Panc1 (cell line): ENCODE measurements around the gene EXTL1. TPM values are rescaled to one million over a fixed set of nuclear protein-coding genes. Genes with fewer than 3 reads are reported as not detected.

Experiments used
- ATAC-seq: fragments of 200-7000 bp; cut with Tn5 transposase; 2 replicates; pipeline ENCODE4 v1.9.1; 2020; ENCODE audit warnings: mild to moderate bottlenecking, moderate library complexity
- BruUV-seq: library from RNA; stranded (reverse); fragments of 400-500 nt; replicated peaks from 2 replicates; lab custom pipeline; 2021; lab: Mats Ljungman, UMichigan
- CTCF ChIA-PET: fragments of 300-600 bp; sonication (Branson Sonifier 250); formaldehyde crosslinking; loops from one replicate; lab custom pipeline; 2022; ENCODE audit warnings: antibody characterized with exemption; lab: Charles Lee
- POLR2A ChIA-PET: fragments of 300-600 bp; sonication (Branson Sonifier 250); formaldehyde crosslinking; loops from one replicate; lab custom pipeline; 2022; ENCODE audit warnings: antibody characterized with exemption; lab: Charles Lee
- DNase-seq: peaks from one replicate; pipeline ENCODE4 v3.0.0-alpha.2; 2010; ENCODE audit warnings: low read depth, low spot score
- H3K27ac ChIP-seq: 2 replicates; pipeline ENCODE4 v1.5.1; 2011; ENCODE audit warnings: mild to moderate bottlenecking, low read length, inconsistent platforms
- H3K27me3 ChIP-seq: fragments of 200-500 bp; sonication (Bioruptor generic); 2 replicates; pipeline ENCODE4 v1.6.0; 2014; ENCODE audit warnings: low read length, inconsistent platforms; ENCODE audit not compliant: control insufficient read depth, insufficient read depth
- H3K36me3 ChIP-seq: fragments of 200-500 bp; sonication (Bioruptor generic); 2 replicates; pipeline ENCODE4 v1.5.1; 2014; ENCODE audit warnings: inconsistent platforms, mild to moderate bottlenecking, low read length, moderate library complexity; ENCODE audit not compliant: control insufficient read depth, insufficient read depth
- H3K4me1 ChIP-seq: 2 replicates; pipeline ENCODE4 v1.5.1; 2011; ENCODE audit warnings: inconsistent platforms, mild to moderate bottlenecking, low read length, moderate library complexity; ENCODE audit not compliant: control insufficient read depth, insufficient read depth
- H3K4me3 ChIP-seq, 2 experiments: 2 replicates each; pipeline ENCODE4 v1.5.1; 2011 to 2012; ENCODE audit warnings: low read depth in 2 of 2, low read length in 2 of 2, mild to moderate bottlenecking in 2 of 2, inconsistent platforms in 1 of 2, moderate library complexity in 1 of 2
- H3K9me3 ChIP-seq: fragments of 200-500 bp; sonication (Bioruptor generic); 2 replicates; pipeline ENCODE4 v1.5.1; 2014; ENCODE audit warnings: low read depth, mild to moderate bottlenecking, inconsistent platforms, low read length, moderate library complexity; ENCODE audit not compliant: control insufficient read depth, insufficient read depth
- POLR2AphosphoS5 ChIP-seq: IDR thresholded peaks from 2 replicates; pipeline ENCODE4 v1.6.1; 2012; ENCODE audit warnings: mild to moderate bottlenecking, low read depth, low read length, moderate library complexity
- SIN3A ChIP-seq: IDR thresholded peaks from 2 replicates; pipeline ENCODE4 v1.6.1; 2012; ENCODE audit warnings: low read depth, mild to moderate bottlenecking, low read length, moderate library complexity, borderline replicate concordance; ENCODE audit not compliant: insufficient read depth
- TCF7L2 ChIP-seq: IDR thresholded peaks from 2 replicates; pipeline ENCODE4 v1.6.1; 2011; ENCODE audit warnings: mild to moderate bottlenecking, low read depth, low read length, inconsistent platforms
- in situ Hi-C: cut with HindIII; loops from 2 replicates; pipeline ENCODE4 v1.10.0; 2016; ENCODE audit warnings: low sequenced_read_pairs, low pct_unique_long_range_greater_than_20kb
- intact Hi-C: fragments of 100-400 bp; cut with micrococcal nuclease; formaldehyde crosslinking; loops from one replicate; pipeline ENCODE4 v1.10.0; 2022; ENCODE audit not compliant: unreplicated experiment
- total RNA-seq: library from RNA; stranded (reverse); gene quantifications from one replicate; pipeline ENCODE4 v1.2.1, GENCODE V29; 2021; ENCODE audit not compliant: unreplicated experiment
- TF ChIP-seq, protein P1 (sequence below), 2 experiments: IDR thresholded peaks; 2 replicates each; pipeline ENCODE4 v1.6.1; 2011 to 2012; ENCODE audit warnings: low read depth in 2 of 2, control low read depth in 1 of 2, low read length in 1 of 2, mild to moderate bottlenecking in 1 of 2, moderate library complexity in 1 of 2; ENCODE audit not compliant: insufficient read depth in 1 of 2
- TF ChIP-seq, protein P2 (sequence below): fragments of 450-650 bp; IDR thresholded peaks from 2 replicates; pipeline ENCODE4 v1.5.1; 2017; ENCODE audit warnings: mild to moderate bottlenecking

Gene EXTL1
- total RNA-seq, 1 experiment from 2014 or later: 0.10 TPM

DNA sequence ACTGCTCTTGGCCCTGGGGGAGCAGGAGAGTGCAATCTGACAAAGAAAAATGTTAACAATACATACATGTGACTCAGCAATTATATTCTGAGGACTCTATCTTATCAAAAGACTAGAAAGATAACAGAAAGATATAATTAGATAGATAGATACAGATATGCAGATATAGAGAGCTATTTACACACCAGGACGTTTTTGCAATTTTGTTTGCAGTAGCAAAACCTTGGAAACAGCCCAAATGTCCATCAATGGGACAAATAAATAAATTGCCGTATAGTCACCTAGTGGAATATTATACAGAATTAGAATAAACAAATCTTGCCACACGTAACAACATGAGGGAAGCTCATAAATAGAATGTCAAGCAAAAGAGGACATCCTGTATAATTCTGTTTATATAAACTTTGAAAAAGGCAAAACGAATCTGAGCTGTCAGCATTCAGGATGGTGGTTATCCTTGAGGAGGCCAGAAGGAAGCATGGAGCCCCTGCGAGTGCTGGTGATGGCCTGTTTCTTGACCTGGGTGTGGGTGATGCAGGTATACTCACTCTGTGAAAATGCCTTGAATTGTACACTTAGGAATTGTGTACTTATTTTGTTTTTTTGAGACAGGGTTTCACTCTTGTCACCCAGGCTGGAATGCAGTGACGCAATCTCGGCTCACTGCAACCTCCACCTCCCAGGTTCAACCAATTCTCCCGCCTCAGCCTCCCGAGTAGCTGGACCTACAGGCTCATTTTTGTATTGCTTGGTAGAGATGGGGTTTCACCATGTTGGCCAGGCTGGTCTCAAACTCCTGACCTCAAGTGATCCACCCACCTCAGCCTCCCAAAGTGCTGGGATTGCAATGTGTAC, 58.6 kb downstream of the EXTL1 start:
- ChIA-PET CTCF (no interaction called here), POLR2A (interaction anchor here (0.6 kb wide), 1 partner anchor 10 kb away, joined by 4 read pairs; no protein-coding TSS in a partner anchor)
- no TSS peak for BruUV-seq
- Histone ChIP-seq H3K4me3 (no peak overlapping the region), H3K27me3 (no peaks in the 10 kb centered on the region; the same call in 1 of the 2 replicates), H3K27ac (no peak overlapping the region), H3K36me3 (no peaks in the 10 kb centered on the region), H3K9me3 (no peaks in the 10 kb centered on the region), H3K4me1 (no peaks in the 10 kb centered on the region)
- ATAC-seq (no peak), DNase-seq (no peak)
- in situ Hi-C loops (no loop called here), intact Hi-C loops (no loop called here)
- no peak for TF ChIP-seq TCF7L2
- TF ChIP-seq, protein P1, sequence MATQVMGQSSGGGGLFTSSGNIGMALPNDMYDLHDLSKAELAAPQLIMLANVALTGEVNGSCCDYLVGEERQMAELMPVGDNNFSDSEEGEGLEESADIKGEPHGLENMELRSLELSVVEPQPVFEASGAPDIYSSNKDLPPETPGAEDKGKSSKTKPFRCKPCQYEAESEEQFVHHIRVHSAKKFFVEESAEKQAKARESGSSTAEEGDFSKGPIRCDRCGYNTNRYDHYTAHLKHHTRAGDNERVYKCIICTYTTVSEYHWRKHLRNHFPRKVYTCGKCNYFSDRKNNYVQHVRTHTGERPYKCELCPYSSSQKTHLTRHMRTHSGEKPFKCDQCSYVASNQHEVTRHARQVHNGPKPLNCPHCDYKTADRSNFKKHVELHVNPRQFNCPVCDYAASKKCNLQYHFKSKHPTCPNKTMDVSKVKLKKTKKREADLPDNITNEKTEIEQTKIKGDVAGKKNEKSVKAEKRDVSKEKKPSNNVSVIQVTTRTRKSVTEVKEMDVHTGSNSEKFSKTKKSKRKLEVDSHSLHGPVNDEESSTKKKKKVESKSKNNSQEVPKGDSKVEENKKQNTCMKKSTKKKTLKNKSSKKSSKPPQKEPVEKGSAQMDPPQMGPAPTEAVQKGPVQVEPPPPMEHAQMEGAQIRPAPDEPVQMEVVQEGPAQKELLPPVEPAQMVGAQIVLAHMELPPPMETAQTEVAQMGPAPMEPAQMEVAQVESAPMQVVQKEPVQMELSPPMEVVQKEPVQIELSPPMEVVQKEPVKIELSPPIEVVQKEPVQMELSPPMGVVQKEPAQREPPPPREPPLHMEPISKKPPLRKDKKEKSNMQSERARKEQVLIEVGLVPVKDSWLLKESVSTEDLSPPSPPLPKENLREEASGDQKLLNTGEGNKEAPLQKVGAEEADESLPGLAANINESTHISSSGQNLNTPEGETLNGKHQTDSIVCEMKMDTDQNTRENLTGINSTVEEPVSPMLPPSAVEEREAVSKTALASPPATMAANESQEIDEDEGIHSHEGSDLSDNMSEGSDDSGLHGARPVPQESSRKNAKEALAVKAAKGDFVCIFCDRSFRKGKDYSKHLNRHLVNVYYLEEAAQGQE (IDR thresholded peaks at IDR 0.05; ENCODE audit: insufficient read depth in 1 of 2, low read depth in 2 of 2, low read length in 1 of 2): no peak
- TF ChIP-seq, protein P2, sequence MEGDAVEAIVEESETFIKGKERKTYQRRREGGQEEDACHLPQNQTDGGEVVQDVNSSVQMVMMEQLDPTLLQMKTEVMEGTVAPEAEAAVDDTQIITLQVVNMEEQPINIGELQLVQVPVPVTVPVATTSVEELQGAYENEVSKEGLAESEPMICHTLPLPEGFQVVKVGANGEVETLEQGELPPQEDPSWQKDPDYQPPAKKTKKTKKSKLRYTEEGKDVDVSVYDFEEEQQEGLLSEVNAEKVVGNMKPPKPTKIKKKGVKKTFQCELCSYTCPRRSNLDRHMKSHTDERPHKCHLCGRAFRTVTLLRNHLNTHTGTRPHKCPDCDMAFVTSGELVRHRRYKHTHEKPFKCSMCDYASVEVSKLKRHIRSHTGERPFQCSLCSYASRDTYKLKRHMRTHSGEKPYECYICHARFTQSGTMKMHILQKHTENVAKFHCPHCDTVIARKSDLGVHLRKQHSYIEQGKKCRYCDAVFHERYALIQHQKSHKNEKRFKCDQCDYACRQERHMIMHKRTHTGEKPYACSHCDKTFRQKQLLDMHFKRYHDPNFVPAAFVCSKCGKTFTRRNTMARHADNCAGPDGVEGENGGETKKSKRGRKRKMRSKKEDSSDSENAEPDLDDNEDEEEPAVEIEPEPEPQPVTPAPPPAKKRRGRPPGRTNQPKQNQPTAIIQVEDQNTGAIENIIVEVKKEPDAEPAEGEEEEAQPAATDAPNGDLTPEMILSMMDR: no peak
- TF ChIP-seq POLR2AphosphoS5: no peak
- no peak for TF ChIP-seq SIN3A

DNA sequence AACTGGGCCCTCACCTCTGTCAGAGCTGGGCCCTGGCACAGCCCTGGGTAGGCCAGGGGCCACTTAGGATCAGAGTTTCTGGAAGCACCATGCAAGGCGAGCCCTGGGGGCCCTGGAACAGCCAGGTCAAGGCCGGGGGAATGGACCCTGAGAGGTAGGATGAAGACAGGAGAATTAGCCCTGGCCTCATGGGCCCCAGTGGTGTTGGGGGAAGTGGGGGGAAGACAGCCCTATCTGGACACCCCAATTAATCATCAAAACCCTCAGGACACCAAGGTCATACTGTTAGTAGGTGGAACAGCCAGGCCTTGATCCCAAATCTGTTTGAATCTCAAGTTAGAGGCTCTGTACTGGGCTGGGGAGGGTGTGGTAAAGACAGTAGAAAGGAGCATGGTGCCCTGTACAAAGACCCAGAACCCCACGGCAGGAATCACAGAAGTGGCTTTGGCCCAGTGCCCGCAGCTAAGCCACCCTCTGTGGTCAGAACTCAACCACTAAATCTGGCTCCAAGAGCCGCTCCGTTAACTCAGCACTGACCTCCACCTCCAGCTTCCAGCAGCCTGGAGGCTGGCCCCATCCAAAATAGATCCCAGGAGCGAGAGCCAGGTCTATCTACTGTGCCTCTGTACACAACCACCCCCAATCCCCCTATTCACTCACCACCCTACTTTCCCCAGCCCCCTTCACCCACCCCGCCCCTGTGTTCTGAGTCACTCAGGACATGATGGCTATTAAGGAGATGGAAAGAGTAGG, 59.9 kb downstream of the EXTL1 start:
- no peak overlapping the region for H3K4me3 ChIP-seq
- intact Hi-C loops: no loop called here
- no peaks in the 10 kb centered on the region for H3K36me3 ChIP-seq
- H3K9me3 ChIP-seq: no peaks in the 10 kb centered on the region
- H3K4me1 ChIP-seq: no peaks in the 10 kb centered on the region
- H3K27me3 ChIP-seq: no peaks in the 10 kb centered on the region; the same call in 1 of the 2 replicates
- no TSS peak for BruUV-seq
- H3K27ac ChIP-seq: no peak overlapping the region
- in situ Hi-C loops: no loop called here
- CTCF ChIA-PET: no interaction called here
- TF ChIP-seq SIN3A (no peak), TCF7L2 (no peak), POLR2AphosphoS5 (no peak)
- TF ChIP-seq, protein P2: no peak
- TF ChIP-seq, protein P1 (IDR thresholded peaks at IDR 0.05; ENCODE audit: insufficient read depth in 1 of 2, low read depth in 2 of 2, low read length in 1 of 2): no peak
- ATAC-seq (peak; percentile 38; the same call in 1 of the 2 replicates), DNase-seq (no peak)
- POLR2A ChIA-PET: interaction anchor here (0.7 kb wide), 1 partner anchor 310 kb away, joined by 6 read pairs; no protein-coding TSS in a partner anchor
